Epithelial cell of prostate (primary cell): ENCODE measurements around the gene ZDHHC15.
"Not testable (repeated sequence)": the region's sequence is repeated elsewhere in the genome, so short reads cannot be mapped to it uniquely, and the experiment has no call there.

Source experiments
- DNase-seq: peaks from one replicate; pipeline ENCODE4 v3.0.0-alpha.2; 2011; ENCODE audit warnings: low read depth, low spot score
- H3K27ac ChIP-seq: fragments of 450-650 bp; 2 replicates; pipeline ENCODE4 v1.5.1; 2017; ENCODE audit warnings: mild to moderate bottlenecking

The ZDHHC15 gene, protein sequence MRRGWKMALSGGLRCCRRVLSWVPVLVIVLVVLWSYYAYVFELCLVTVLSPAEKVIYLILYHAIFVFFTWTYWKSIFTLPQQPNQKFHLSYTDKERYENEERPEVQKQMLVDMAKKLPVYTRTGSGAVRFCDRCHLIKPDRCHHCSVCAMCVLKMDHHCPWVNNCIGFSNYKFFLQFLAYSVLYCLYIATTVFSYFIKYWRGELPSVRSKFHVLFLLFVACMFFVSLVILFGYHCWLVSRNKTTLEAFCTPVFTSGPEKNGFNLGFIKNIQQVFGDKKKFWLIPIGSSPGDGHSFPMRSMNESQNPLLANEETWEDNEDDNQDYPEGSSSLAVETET

GRCh38 chrX:75522565-75523431, at the start of gene ZDHHC15:
TSS of gene ZDHHC15 (minus strand) at chrX:75523037. CDS start at chrX:75523024, 13 bp downstream.
- H3K27ac ChIP-seq: no peak within 1 kb of the TSS
- no peak for DNase-seq

DNA sequence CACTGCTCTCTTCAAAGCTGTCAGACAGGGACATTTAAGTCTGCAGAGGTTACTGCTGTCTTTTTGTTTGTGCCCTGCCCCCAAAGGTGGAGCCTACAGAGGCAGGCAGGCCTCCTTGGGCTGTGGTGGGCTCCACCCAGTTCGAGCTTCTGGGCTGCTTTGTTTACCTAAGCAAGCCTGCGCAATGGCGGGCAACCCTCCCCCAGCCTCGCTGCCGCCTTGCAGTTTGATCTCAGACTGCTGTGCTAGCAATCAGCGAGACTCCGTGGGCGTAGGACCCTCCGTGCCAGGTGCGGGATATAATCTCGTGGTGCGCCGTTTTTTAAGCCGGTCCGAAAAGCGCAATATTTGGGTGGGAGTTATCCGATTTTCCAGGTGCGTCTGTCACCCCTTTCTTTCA, 37.7 kb upstream of the ZDHHC15 start:
- DNase-seq: not testable (repeated sequence)

GRCh38 chrX:75547783-75548182, 24.9 kb upstream of the ZDHHC15 start:
- DNase-seq: no peak
- no peak overlapping the region for H3K27ac ChIP-seq

More for the DNA sequence above, 37.7 kb upstream of the ZDHHC15 start:
- H3K27ac ChIP-seq: not testable (repeated sequence)

DNA sequence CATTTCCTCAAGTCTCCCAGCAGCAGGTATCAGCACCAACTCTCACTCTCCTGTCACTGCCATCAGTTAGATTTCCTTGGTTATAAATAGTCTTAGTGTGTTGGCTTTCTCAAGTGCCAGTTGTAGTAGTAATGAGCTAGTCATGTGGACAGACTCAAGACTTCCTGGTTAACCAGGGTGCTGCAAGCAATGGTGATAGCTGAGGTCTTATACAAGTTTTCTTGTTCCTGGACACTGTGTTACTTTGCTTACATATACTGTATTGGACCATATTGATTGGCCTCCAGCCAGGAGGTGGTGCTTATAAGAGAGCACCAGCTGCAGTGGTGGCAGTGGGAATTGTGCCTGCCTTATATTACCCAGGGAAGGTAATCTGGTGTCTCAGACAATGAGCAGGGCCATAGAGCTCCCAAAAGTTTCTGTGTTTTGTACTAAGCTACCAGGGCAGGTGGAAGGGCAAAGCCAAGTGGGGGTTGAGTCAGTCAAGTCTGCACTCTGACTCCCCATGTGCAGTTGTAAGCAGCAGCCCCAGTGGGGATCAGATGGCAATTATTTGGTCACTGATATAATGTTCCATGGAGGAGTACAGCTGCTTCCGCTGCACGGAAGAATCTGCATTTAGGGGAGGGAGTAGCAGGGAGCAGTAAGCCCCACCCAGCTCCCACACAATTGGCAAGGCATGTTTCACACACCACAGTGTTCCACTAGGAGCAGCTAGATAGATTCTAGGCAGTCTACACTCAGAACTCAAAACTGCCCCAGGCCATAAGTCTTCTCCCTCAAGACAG, 24.1 kb upstream of the ZDHHC15 start:
- no peak for DNase-seq
- H3K27ac ChIP-seq: no peak overlapping the region

GRCh38 chrX:75544786-75545185, 21.9 kb upstream of the ZDHHC15 start:
- H3K27ac ChIP-seq: no peak overlapping the region
- no peak for DNase-seq

DNA sequence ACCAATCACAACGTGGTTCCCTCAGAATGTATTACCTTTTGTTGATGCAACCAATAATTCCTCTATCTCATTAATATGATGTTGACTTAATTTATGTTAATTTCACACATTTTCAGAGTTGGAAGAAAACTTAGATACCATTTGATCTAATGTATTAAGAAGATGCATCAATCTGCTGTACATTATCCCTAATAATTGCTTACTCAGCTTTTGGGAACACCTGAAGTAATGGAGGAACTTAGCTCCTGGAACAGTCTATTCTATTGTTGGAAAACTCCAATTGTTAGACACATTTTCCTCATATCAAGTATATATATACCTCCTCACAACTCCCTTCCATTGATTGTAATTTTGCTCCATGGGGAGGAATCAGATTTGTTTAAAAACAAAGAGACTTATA, 38.9 kb downstream of the ZDHHC15 start:
- H3K27ac ChIP-seq: no peak overlapping the region
- no peak for DNase-seq

DNA sequence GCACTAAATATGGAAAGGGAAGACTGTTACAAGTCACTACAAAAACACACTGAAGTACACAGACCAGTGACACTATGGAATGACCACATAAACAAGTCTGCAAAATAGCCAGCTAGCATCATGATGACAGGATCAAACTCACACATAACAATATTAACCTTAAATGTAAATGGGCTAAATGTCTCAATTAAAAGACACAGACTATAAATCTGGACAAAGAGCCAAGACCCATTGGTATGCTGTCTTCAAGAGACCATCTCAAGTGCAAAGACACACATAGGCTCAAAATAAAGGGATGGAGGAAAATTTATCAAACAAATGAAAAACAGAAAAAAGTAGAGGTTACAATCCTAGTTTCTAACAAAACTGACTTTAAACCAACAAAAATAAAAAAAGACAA, 61.1 kb downstream of the ZDHHC15 start:
- not testable (repeated sequence) for DNase-seq

DNA sequence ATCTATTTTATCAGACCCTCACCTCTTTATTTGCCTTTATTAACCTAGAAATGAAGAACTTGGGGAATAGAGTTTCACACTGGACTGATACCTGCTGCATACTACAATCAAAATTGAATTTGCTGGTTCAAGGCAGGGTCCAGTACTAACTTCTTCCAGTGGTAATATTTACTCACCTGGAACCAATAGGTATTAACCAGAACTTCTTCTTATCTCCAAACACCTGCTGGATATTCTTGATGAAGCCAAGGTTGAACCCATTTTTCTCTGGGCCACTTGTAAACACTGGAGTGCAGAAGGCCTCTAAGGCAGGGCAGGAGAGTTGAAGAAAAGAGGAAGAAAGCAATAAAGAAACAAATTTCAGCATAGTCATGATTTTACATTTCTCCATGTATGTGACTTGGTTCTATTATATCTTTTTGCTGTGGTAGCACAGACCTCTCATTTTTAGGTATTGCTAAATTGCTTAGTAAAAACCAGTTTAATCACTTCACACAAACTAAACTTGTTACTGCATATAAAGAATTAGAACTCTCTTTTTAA, 101.1 kb downstream of the ZDHHC15 start:
- H3K27ac ChIP-seq: no peak overlapping the region
- DNase-seq: no peak

More for the DNA sequence above, 61.1 kb downstream of the ZDHHC15 start:
- not testable (repeated sequence) for H3K27ac ChIP-seq

- H3K27ac ChIP-seq, DNase-seq: not testable (repeated sequence)
Observed at GRCh38 chrX:75407153-75407552, 115.7 kb downstream of the ZDHHC15 start.

DNA sequence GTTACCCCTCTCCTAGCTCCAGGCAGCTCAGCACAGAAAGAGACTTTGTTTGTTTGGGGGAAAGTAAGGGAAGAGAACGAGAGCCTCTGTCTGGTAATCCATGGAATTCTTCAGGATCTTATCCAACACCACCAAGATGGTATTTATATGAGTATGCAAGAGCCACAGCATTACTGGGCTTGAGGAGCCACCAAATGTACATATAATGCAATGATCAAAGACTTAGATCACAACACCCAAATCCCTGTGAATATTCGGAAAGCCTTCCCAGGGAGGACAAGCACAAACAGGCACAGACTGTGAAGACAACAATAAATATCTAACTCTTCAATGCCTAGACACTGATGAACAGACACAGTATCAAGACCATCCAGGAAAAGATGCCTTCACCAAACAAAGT, 132.4 kb downstream of the ZDHHC15 start:
- no peak overlapping the region for H3K27ac ChIP-seq

DNA sequence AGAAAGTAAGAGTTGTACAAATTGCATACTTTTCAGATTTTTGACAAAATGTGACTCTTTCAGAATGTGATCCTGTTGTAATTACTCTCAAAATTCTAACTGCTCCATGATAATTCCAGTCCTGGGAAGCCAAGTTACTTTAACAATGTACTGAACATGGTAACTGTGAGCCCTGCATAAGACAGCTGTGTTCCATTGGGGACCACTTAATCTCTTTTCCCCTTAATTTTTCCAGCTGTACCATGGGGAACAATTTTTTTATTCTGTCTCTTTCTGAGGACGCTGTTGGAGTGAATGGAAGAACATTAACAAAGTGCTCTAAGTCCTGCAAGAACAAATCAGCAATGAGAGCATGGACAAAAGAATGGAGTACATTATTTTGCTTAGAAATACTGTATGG, 153.1 kb downstream of the ZDHHC15 start:
- no peak overlapping the region for H3K27ac ChIP-seq
- no peak for DNase-seq

More for the DNA sequence above, 132.4 kb downstream of the ZDHHC15 start:
- DNase-seq: no peak

DNA sequence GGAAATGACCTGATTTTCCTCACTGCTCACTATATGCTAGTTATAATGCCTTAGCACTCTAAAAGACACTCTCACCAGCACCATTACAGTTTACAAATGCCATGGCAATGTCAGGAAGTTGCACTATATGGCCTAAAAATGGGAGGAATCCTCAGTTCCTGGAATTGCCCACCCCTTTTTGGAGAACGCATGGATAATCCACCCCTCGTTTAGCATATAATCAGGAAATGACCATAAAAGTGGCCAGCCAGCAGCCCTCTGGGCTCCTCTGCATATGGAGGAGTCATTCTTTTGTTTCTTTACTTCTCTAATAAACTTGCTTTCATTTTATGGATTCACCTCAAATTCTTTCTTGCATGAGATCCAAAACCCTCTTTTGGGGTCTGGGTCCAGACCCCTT, 156.0 kb downstream of the ZDHHC15 start:
- H3K27ac ChIP-seq: no peak overlapping the region
- no peak for DNase-seq

- no peak overlapping the region for H3K27ac ChIP-seq
- DNase-seq: no peak
Observed at GRCh38 chrX:75365243-75365975, 157.4 kb downstream of the ZDHHC15 start.

GRCh38 chrX:75361788-75362187, 161.0 kb downstream of the ZDHHC15 start:
- DNase-seq: no peak
- H3K27ac ChIP-seq: no peak overlapping the region

- H3K27ac ChIP-seq, DNase-seq: not testable (repeated sequence)
Observed at GRCh38 chrX:75348601-75349000, 174.2 kb downstream of the ZDHHC15 start.

GRCh38 chrX:75337525-75337924, 185.3 kb downstream of the ZDHHC15 start:
- H3K27ac ChIP-seq: no peak overlapping the region
- no peak for DNase-seq

GRCh38 chrX:75335127-75335458, 187.7 kb downstream of the ZDHHC15 start:
- DNase-seq: no peak
- no peak overlapping the region for H3K27ac ChIP-seq

DNA sequence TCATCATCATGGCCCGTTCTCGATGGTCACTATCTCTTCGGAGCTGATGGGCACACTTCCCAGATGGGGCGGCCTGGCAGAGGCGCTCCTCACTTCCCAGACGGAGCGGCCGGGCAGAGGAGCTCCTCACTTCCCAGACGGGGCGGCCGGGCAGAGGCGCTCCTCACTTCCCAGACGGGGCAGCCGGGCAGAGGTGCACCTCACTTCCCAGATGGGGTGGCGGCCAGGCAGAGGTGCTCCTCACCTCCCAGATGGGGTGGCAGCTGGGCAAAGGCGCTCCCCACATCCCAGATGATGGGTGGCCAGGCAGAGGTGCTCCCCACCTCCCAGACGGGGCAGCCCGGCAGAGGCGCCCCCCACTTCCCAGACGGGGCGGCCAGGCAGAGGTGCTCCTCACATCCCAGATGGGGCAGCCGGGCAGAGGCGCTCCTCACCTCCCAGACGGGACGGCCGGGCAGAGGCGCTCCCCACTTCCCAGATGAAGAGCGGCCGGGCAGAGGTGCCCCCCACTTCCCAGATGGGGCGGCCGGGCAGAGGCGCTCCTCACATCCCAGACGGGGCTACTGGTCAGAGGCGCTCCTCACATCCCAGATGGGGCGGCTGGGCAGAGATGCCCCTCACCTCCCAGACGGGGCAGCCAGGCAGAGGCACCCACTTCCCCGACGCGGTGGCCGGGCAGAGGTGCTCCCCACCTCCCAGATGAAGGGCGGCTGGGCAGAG, 188.3 kb downstream of the ZDHHC15 start:
- not testable (repeated sequence) for H3K27ac ChIP-seq, DNase-seq

DNA sequence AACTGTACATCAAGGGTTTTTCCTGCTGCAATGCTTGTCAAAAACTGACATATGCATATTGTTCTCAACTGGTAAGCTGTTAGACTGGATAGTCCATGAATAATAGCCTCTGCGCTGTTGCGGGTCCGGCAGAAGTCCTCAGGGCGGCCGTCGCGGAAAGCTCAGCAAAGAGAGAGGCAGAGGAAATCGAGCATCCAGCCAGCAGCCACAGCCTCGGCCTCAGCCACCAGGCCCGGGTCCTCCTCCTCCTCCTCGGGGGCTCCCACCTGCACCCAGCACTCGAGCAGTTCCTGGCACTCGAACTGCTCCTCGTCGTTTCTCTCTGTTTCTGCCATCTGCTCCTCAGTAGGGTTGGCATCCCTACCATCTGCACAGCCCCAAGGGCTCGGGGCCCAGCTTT, 195.2 kb downstream of the ZDHHC15 start:
- no peak for DNase-seq
- H3K27ac ChIP-seq: no peak overlapping the region
